ENCODE measurements around the gene AFG3L2.

AFG3L2 gene

GRCh38 chr18:12376034-12376753 is 833 bp downstream of the AFG3L2 start:
- no peaks in the 10 kb centered on the region for H3K9me3 ChIP-seq (ENCODE audit: control insufficient read depth, insufficient read depth, low read length)
- H3K27me3 ChIP-seq (ENCODE audit: control insufficient read depth, insufficient read depth, low read length): no peaks in the 10 kb centered on the region
- H3K36me3 ChIP-seq (ENCODE audit: control insufficient read depth, insufficient read depth, low read length): no peaks in the 10 kb centered on the region
- peak overlapping the region; percentile 91 for H3K4me3 ChIP-seq (ENCODE audit: low read depth, low read length)
- H3K4me1 ChIP-seq (ENCODE audit: control insufficient read depth, insufficient read depth, low read length): peaks cover 21% of the 10 kb centered on the region
- H3K27ac ChIP-seq (ENCODE audit: low read depth, low read length): peak overlapping the region; percentile 97
- peak overlapping the region; percentile 94 for H3K9ac ChIP-seq (ENCODE audit: low read depth, low read length)

GRCh38 chr18:12374401-12374800 is 2.6 kb downstream of the AFG3L2 start:
- H3K27ac ChIP-seq (ENCODE audit: low read depth, low read length): no peak overlapping the region
- H3K4me1 ChIP-seq (ENCODE audit: control insufficient read depth, insufficient read depth, low read length): peaks cover 21% of the 10 kb centered on the region
- 0 out of 2 replicates have a peak, but pooled peaks cover 4% of the 10 kb centered on the region for H3K36me3 ChIP-seq (ENCODE audit: control insufficient read depth, insufficient read depth, low read length)
- no peaks in the 10 kb centered on the region for H3K27me3 ChIP-seq (ENCODE audit: control insufficient read depth, insufficient read depth, low read length)
- no peak overlapping the region for H3K9ac ChIP-seq (ENCODE audit: low read depth, low read length)
- no peak overlapping the region for H3K4me3 ChIP-seq (ENCODE audit: low read depth, low read length)
- H3K9me3 ChIP-seq (ENCODE audit: control insufficient read depth, insufficient read depth, low read length): no peaks in the 10 kb centered on the region

DNA sequence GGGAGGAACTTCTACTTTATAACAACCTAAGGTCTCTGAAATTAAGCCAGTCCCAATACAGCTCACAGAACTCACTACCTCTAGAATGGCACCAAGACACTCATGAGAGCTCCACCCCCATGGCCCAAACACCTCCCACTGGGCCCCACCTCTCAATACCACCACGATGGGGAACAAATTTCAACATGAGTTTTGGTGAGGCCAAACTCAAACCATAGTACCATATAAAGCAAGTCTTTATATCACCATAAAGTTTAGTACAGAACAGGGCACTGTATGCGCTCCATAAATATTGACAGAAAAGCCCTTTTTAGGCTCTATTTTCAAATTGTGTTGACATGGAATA is 3.3 kb downstream of the AFG3L2 start:
- Histone ChIP-seq H3K4me3 (ENCODE audit: low read depth, low read length) (no peak overlapping the region), H3K9me3 (ENCODE audit: control insufficient read depth, insufficient read depth, low read length) (no peaks in the 10 kb centered on the region), H3K36me3 (ENCODE audit: control insufficient read depth, insufficient read depth, low read length) (peaks cover 10% of the 10 kb centered on the region; the same call in 1 of the 2 replicates), H3K27me3 (ENCODE audit: control insufficient read depth, insufficient read depth, low read length) (no peaks in the 10 kb centered on the region), H3K4me1 (ENCODE audit: control insufficient read depth, insufficient read depth, low read length) (peaks cover 21% of the 10 kb centered on the region), H3K9ac (ENCODE audit: low read depth, low read length) (no peak overlapping the region), H3K27ac (ENCODE audit: low read depth, low read length) (no peak overlapping the region)

GRCh38 chr18:12373116-12373770 is 3.8 kb downstream of the AFG3L2 start:
- Histone ChIP-seq H3K27ac (ENCODE audit: low read depth, low read length) (no peak overlapping the region), H3K4me3 (ENCODE audit: low read depth, low read length) (no peak overlapping the region), H3K27me3 (ENCODE audit: control insufficient read depth, insufficient read depth, low read length) (no peaks in the 10 kb centered on the region), H3K9me3 (ENCODE audit: control insufficient read depth, insufficient read depth, low read length) (no peaks in the 10 kb centered on the region), H3K9ac (ENCODE audit: low read depth, low read length) (no peak overlapping the region), H3K4me1 (ENCODE audit: control insufficient read depth, insufficient read depth, low read length) (peaks cover 21% of the 10 kb centered on the region), H3K36me3 (ENCODE audit: control insufficient read depth, insufficient read depth, low read length) (peaks cover 14% of the 10 kb centered on the region)

GRCh38 chr18:12372406-12372805 is 4.6 kb downstream of the AFG3L2 start:
- H3K4me1 ChIP-seq (ENCODE audit: control insufficient read depth, insufficient read depth, low read length): peaks cover 21% of the 10 kb centered on the region
- no peaks in the 10 kb centered on the region for H3K9me3 ChIP-seq (ENCODE audit: control insufficient read depth, insufficient read depth, low read length)
- no peak overlapping the region for H3K4me3 ChIP-seq (ENCODE audit: low read depth, low read length)
- peaks cover 20% of the 10 kb centered on the region for H3K36me3 ChIP-seq (ENCODE audit: control insufficient read depth, insufficient read depth, low read length)
- H3K9ac ChIP-seq (ENCODE audit: low read depth, low read length): no peak overlapping the region
- no peaks in the 10 kb centered on the region for H3K27me3 ChIP-seq (ENCODE audit: control insufficient read depth, insufficient read depth, low read length)
- H3K27ac ChIP-seq (ENCODE audit: low read depth, low read length): no peak overlapping the region

DNA sequence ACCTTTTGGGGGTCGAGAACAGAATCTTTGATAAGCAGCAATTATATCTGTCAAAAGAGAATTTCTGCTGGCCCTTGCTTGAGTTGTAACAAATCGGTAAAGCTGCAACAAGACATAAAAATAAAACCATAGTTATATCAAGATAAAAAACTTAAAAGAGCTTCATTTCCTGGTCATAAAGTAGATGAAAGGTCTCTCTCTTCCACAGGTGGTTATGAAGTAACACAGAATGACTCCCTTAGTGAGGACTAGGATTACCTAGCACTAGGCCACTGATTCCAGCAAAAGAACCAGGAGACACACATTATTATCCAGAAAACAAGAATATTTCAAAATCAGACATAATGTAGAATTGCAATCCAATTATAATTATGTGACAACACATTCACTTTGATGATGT is 5.4 kb downstream of the AFG3L2 start:
- H3K27me3 ChIP-seq (ENCODE audit: control insufficient read depth, insufficient read depth, low read length): no peaks in the 10 kb centered on the region
- no peak overlapping the region for H3K9ac ChIP-seq (ENCODE audit: low read depth, low read length)
- H3K36me3 ChIP-seq (ENCODE audit: control insufficient read depth, insufficient read depth, low read length): peaks cover 28% of the 10 kb centered on the region
- peaks cover 21% of the 10 kb centered on the region for H3K4me1 ChIP-seq (ENCODE audit: control insufficient read depth, insufficient read depth, low read length)
- H3K27ac ChIP-seq (ENCODE audit: low read depth, low read length): no peak overlapping the region
- H3K4me3 ChIP-seq (ENCODE audit: low read depth, low read length): no peak overlapping the region
- no peaks in the 10 kb centered on the region for H3K9me3 ChIP-seq (ENCODE audit: control insufficient read depth, insufficient read depth, low read length)

DNA sequence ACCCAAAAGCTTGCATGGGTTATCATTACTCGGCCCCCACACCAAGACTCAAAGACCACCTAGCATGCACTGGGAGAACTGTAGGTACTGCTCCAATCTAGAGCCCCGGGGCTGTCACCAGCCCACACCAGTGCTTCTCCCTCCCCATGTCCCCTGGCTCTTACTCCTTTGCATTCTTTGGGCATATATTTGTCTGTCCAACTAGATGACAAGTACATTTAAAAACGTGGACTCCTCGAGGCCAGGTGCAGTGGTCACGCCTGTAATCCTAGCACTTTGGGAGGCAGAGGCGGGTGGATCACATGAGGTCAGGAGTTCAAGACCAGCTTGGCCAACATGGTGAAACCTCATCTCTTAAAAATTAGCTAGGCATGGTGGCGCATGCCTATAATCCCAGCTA is 7.8 kb downstream of the AFG3L2 start:
- no peaks in the 10 kb centered on the region for H3K9me3 ChIP-seq (ENCODE audit: control insufficient read depth, insufficient read depth, low read length)
- H3K27ac ChIP-seq (ENCODE audit: low read depth, low read length): no peak overlapping the region
- H3K27me3 ChIP-seq (ENCODE audit: control insufficient read depth, insufficient read depth, low read length): no peaks in the 10 kb centered on the region
- H3K4me3 ChIP-seq (ENCODE audit: low read depth, low read length): no peak overlapping the region
- H3K36me3 ChIP-seq (ENCODE audit: control insufficient read depth, insufficient read depth, low read length): peaks cover 50% of the 10 kb centered on the region
- peaks cover 13% of the 10 kb centered on the region for H3K4me1 ChIP-seq (ENCODE audit: control insufficient read depth, insufficient read depth, low read length)
- no peak overlapping the region for H3K9ac ChIP-seq (ENCODE audit: low read depth, low read length)

DNA sequence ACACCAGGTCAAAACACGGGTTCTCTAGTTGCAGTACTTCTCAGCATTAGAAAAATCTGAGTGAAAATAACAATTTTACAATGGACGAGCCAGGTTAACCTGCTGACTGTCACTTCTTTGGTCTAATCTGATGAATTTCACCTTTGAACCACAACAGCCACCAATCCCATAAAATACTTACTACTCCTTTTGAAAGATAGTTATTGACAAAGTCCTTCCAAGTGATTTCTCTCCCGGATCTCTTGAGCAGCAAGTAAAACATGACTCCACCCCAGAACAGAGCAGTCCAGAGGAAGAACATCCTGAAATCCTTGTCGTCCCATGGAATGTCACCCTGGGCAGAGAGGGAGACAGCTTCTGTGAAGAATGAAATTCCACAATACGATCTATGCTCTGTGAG is 10.2 kb downstream of the AFG3L2 start:
- Histone ChIP-seq H3K9me3 (ENCODE audit: control insufficient read depth, insufficient read depth, low read length) (no peaks in the 10 kb centered on the region), H3K27me3 (ENCODE audit: control insufficient read depth, insufficient read depth, low read length) (no peaks in the 10 kb centered on the region), H3K9ac (ENCODE audit: low read depth, low read length) (no peak overlapping the region), H3K4me1 (ENCODE audit: control insufficient read depth, insufficient read depth, low read length) (no peaks in the 10 kb centered on the region), H3K36me3 (ENCODE audit: control insufficient read depth, insufficient read depth, low read length) (peaks cover 74% of the 10 kb centered on the region), H3K4me3 (ENCODE audit: low read depth, low read length) (no peak overlapping the region), H3K27ac (ENCODE audit: low read depth, low read length) (no peak overlapping the region)

DNA sequence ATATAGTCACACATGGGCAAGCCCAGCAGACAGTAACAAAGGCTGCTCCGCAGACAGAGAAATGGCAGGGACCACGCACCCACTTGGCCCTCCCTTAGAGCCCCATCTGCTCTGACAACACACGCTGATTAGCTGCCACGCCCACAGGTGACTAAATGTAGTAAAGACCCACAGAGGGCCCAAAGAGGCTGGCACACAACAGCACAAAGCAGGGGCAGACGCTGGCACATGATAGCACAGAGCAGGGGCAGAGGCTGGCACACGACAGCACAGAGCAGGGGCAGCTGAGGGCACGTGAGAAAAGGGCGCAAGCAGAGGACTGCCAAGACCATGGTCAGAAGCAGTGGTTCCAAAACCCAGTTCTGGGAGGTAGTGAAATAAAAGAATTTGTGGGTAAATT is 10.6 kb downstream of the AFG3L2 start:
- H3K27me3 ChIP-seq (ENCODE audit: control insufficient read depth, insufficient read depth, low read length): no peaks in the 10 kb centered on the region
- no peaks in the 10 kb centered on the region for H3K9me3 ChIP-seq (ENCODE audit: control insufficient read depth, insufficient read depth, low read length)
- H3K27ac ChIP-seq (ENCODE audit: low read depth, low read length): no peak overlapping the region
- peaks cover 78% of the 10 kb centered on the region for H3K36me3 ChIP-seq (ENCODE audit: control insufficient read depth, insufficient read depth, low read length)
- H3K9ac ChIP-seq (ENCODE audit: low read depth, low read length): no peak overlapping the region
- H3K4me3 ChIP-seq (ENCODE audit: low read depth, low read length): no peak overlapping the region
- no peaks in the 10 kb centered on the region for H3K4me1 ChIP-seq (ENCODE audit: control insufficient read depth, insufficient read depth, low read length)

DNA sequence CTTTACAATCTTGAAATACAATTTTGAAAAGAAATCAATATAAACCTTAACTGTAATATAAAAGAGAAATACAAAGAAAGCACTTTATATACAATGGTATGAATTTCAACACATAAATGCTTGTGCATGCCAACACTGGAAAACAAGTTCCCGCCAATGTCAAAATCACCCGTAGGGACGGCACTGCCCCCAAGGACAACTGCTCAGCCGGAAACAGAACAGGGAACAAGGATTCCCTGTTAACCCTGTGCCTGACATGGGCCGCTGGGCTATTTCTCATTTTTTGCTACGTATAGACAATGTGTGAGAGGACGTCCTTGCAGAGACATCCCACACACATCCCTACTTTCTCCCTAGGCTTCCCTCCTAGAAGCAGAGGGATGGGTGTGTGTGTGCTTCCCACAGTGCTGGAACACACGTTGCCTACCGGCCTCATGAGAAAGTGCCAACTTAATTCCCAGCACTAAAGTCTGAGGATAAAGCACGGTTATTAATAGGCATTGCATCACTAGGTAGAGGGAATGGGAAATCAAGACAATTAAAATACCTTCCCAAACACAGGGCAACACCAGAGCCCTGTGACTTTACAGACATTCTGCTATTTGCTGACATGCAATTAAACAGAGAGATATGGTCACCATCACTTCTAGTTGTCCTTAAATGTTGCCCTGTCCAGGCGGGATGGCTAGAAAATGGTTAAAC is 14.4 kb downstream of the AFG3L2 start:
- Histone ChIP-seq H3K27me3 (ENCODE audit: control insufficient read depth, insufficient read depth, low read length) (no peaks in the 10 kb centered on the region), H3K4me3 (ENCODE audit: low read depth, low read length) (no peak overlapping the region), H3K4me1 (ENCODE audit: control insufficient read depth, insufficient read depth, low read length) (no peaks in the 10 kb centered on the region), H3K9me3 (ENCODE audit: control insufficient read depth, insufficient read depth, low read length) (no peaks in the 10 kb centered on the region), H3K9ac (ENCODE audit: low read depth, low read length) (no peak overlapping the region), H3K36me3 (ENCODE audit: control insufficient read depth, insufficient read depth, low read length) (peaks cover 92% of the 10 kb centered on the region), H3K27ac (ENCODE audit: low read depth, low read length) (no peak overlapping the region)

GRCh38 chr18:12361770-12362378 is 15.2 kb downstream of the AFG3L2 start:
- no peak overlapping the region for H3K9ac ChIP-seq (ENCODE audit: low read depth, low read length)
- no peak overlapping the region for H3K27ac ChIP-seq (ENCODE audit: low read depth, low read length)
- no peaks in the 10 kb centered on the region for H3K27me3 ChIP-seq (ENCODE audit: control insufficient read depth, insufficient read depth, low read length)
- H3K9me3 ChIP-seq (ENCODE audit: control insufficient read depth, insufficient read depth, low read length): no peaks in the 10 kb centered on the region
- H3K4me3 ChIP-seq (ENCODE audit: low read depth, low read length): no peak overlapping the region
- H3K4me1 ChIP-seq (ENCODE audit: control insufficient read depth, insufficient read depth, low read length): no peaks in the 10 kb centered on the region
- peaks cover 92% of the 10 kb centered on the region for H3K36me3 ChIP-seq (ENCODE audit: control insufficient read depth, insufficient read depth, low read length)
